ENCODE data around the gene PSMB2.

Gene PSMB2

DNA sequence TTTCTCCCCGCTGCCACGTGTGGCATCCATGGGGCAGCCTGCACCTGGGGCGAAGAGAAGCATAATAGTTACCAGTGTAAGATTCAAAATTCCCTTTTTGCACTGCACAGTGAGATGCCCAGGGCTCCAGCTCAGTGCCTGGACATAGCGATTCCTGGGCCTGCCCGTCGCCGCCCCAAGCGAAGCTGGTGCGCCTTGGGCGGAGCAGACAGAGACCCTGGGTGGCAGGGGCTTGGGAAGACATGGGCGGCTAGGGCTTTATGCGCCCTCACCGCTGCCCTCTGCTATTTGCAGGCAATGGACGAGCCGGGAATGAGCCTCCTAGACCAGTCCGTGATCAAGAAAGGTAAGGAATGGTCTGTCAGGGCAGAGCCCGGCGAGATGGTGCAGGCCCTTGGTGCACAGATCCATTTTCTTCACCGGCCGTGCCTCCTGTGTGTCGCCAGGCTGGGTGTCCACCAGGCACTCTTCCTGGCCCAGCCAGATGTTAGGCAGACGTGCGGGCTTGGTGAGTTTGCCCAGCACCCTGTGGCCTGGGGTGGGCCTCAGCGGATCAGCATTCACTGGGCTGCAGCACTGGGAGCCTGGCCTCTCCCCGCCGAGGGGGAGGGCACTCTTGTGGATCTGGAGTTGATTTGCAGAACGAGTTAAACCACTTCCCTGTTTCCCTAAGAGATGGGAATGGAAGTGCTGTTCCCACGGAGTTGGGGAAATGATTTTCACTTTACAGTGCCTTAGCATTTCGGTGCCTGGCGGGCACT, 66.5 kb downstream of the PSMB2 start (continued):
- TF ChIP-seq REST (tag by site-specific recombination; IDR thresholded peaks at IDR 0.05) (no peak), HOXA7 (CRISPR knock-in tag; IDR thresholded peaks at IDR 0.05; ENCODE audit: borderline replicate concordance) (no peak)

GRCh38 chr1:35574125-35574654, 67.1 kb downstream of the PSMB2 start:
- H3K36me3 ChIP-seq (ENCODE audit: control insufficient read depth in 2 of 2, insufficient read depth in 1 of 2, low read length in 2 of 2) = no peaks in the 10 kb centered on the region
- ChIA-PET CTCF (interaction anchor here (4.5 kb wide), 1 partner anchor 153 kb away, joined by 51 read pairs; no protein-coding TSS in a partner anchor), POLR2A (interaction anchor here (2.0 to 2.2 kb wide), 2 partner anchors 141 to 195 kb away, joined by 6 to 10 read pairs; partner anchors contain the start of gene CLSPN)
- no peaks in the 10 kb centered on the region for H3K9me3 ChIP-seq (ENCODE audit: control insufficient read depth, insufficient read depth, low read depth, low read length)
- H3K4me1 ChIP-seq (ENCODE audit: control insufficient read depth, insufficient read depth, low read length) = no peaks in the 10 kb centered on the region
- no peak for TF ChIP-seq ZNF433 (tag by site-specific recombination; IDR thresholded peaks at IDR 0.05; ENCODE audit: low read depth)
- no peak for TF ChIP-seq ZBTB7A (tag by site-specific recombination; IDR thresholded peaks at IDR 0.05; ENCODE audit: low read depth)
- TF ChIP-seq ZNF223 (tag by site-specific recombination; IDR thresholded peaks at IDR 0.05) = no peak
- TF ChIP-seq ZNF585B (tag by site-specific recombination; IDR thresholded peaks at IDR 0.05) = no peak
- no peak for TF ChIP-seq ZNF645 (tag by site-specific recombination; IDR thresholded peaks at IDR 0.05)
- TF ChIP-seq, protein P1, sequence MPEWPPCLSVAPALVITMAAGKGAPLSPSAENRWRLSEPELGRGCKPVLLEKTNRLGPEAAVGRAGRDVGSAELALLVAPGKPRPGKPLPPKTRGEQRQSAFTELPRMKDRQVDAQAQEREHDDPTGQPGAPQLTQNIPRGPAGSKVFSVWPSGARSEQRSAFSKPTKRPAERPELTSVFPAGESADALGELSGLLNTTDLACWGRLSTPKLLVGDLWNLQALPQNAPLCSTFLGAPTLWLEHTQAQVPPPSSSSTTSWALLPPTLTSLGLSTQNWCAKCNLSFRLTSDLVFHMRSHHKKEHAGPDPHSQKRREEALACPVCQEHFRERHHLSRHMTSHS (tag by site-specific recombination; IDR thresholded peaks at IDR 0.05) = no peak
- no peak for TF ChIP-seq ZNF426 (tag by site-specific recombination; IDR thresholded peaks at IDR 0.05)
- TF ChIP-seq ZNF629 (tag by site-specific recombination; IDR thresholded peaks at IDR 0.05) = no peak
- TF ChIP-seq REPIN1 (tag by site-specific recombination; IDR thresholded peaks at IDR 0.05; ENCODE audit: low read depth) = no peak
- TF ChIP-seq ZNF48 (tag by site-specific recombination; IDR thresholded peaks at IDR 0.05) = no peak
- TF ChIP-seq, protein P2, sequence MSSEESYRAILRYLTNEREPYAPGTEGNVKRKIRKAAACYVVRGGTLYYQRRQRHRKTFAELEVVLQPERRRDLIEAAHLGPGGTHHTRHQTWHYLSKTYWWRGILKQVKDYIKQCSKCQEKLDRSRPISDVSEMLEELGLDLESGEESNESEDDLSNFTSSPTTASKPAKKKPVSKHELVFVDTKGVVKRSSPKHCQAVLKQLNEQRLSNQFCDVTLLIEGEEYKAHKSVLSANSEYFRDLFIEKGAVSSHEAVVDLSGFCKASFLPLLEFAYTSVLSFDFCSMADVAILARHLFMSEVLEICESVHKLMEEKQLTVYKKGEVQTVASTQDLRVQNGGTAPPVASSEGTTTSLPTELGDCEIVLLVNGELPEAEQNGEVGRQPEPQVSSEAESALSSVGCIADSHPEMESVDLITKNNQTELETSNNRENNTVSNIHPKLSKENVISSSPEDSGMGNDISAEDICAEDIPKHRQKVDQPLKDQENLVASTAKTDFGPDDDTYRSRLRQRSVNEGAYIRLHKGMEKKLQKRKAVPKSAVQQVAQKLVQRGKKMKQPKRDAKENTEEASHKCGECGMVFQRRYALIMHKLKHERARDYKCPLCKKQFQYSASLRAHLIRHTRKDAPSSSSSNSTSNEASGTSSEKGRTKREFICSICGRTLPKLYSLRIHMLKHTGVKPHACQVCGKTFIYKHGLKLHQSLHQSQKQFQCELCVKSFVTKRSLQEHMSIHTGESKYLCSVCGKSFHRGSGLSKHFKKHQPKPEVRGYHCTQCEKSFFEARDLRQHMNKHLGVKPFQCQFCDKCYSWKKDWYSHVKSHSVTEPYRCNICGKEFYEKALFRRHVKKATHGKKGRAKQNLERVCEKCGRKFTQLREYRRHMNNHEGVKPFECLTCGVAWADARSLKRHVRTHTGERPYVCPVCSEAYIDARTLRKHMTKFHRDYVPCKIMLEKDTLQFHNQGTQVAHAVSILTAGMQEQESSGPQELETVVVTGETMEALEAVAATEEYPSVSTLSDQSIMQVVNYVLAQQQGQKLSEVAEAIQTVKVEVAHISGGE (tag by site-specific recombination; conservative IDR thresholded peaks at IDR 0.05; ENCODE audit: low read depth) = no peak
- TF ChIP-seq, protein P3, sequence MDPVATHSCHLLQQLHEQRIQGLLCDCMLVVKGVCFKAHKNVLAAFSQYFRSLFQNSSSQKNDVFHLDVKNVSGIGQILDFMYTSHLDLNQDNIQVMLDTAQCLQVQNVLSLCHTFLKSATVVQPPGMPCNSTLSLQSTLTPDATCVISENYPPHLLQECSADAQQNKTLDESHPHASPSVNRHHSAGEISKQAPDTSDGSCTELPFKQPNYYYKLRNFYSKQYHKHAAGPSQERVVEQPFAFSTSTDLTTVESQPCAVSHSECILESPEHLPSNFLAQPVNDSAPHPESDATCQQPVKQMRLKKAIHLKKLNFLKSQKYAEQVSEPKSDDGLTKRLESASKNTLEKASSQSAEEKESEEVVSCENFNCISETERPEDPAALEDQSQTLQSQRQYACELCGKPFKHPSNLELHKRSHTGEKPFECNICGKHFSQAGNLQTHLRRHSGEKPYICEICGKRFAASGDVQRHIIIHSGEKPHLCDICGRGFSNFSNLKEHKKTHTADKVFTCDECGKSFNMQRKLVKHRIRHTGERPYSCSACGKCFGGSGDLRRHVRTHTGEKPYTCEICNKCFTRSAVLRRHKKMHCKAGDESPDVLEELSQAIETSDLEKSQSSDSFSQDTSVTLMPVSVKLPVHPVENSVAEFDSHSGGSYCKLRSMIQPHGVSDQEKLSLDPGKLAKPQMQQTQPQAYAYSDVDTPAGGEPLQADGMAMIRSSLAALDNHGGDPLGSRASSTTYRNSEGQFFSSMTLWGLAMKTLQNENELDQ (tag by site-specific recombination; IDR thresholded peaks at IDR 0.05; ENCODE audit: low read depth) = no peak
- TF ChIP-seq, protein P4, sequence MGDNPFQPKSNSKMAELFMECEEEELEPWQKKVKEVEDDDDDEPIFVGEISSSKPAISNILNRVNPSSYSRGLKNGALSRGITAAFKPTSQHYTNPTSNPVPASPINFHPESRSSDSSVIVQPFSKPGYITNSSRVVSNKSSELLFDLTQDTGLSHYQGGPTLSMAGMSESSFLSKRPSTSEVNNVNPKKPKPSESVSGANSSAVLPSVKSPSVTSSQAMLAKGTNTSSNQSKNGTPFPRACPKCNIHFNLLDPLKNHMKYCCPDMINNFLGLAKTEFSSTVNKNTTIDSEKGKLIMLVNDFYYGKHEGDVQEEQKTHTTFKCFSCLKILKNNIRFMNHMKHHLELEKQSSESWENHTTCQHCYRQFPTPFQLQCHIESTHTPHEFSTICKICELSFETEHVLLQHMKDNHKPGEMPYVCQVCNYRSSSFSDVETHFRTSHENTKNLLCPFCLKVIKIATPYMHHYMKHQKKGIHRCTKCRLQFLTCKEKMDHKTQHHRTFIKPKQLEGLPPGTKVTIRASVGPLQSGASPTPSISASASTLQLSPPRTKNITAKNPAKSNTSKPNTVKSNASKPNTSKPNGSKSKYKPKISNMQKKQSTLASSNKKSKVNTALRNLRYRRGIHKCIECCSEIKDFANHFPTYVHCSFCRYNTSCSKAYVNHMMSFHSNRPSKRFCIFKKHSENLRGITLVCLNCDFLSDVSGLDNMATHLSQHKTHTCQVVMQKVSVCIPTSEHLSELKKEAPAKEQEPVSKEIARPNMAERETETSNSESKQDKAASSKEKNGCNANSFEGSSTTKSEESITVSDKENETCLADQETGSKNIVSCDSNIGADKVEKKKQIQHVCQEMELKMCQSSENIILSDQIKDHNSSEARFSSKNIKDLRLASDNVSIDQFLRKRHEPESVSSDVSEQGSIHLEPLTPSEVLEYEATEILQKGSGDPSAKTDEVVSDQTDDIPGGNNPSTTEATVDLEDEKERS (tag by site-specific recombination; IDR thresholded peaks at IDR 0.05) = no peak
- TF ChIP-seq ZNF26 (tag by site-specific recombination; IDR thresholded peaks at IDR 0.05) = no peak
- TF ChIP-seq ZNF292 (tag by site-specific recombination; IDR thresholded peaks at IDR 0.05; ENCODE audit: borderline replicate concordance, low read depth) = no peak
- no peak overlapping the region for H3K4me3 ChIP-seq (ENCODE audit: low read depth, low read length)
- H3K27ac ChIP-seq (ENCODE audit: extremely low read depth, low read depth, low read length) = no peak overlapping the region

Measured in HEK293 (cell line).